ENCODE measurements around the gene HIF3A.

DNA sequence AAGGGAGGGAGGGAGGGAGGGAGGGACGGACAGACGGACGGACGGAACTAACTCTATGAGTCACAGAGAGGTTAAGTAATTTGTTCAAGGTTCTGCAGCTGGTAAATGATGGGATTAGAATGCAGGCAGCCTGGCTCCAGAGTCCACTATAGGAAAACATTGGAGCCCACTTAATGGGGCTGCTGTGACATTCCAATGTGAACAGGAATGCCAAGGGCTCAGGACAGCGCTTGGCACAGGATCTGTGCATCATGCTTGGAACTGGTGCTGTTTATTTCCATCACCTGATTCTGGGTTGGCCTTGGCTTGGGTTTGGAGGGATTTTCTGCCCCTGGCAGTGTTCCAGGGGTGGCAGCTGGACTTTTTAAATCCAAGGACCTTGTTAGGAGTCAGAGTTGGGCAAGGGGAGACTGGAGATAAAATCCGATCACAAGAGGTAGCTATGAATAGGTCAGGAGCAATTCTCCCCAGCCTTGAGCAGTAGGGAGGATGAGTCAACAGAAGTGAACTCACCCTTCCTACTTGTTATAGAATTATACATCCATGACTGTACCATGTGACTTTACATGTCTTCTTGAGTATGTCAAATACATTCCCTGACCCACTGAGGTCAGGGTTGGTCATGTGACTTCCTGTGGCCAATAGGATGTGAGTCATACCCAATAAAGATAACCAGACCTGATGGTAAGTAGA, 7.8 kb upstream of the HIF3A start:
- TF ChIP-seq GATA2 (IDR thresholded peaks at IDR 0.05; ENCODE audit: low read depth, low read length) (no peak), GATA3 (IDR thresholded peaks at IDR 0.05; ENCODE audit: low read depth, low read length) (no peak)

Data from SH-SY5Y (cell line).